ENCODE data around the gene PKN3. TPM values are rescaled to one million over a fixed set of nuclear protein-coding genes. Genes with fewer than 3 reads are reported as not detected.
A peak's percentile ranks its signal among the peaks of the same experiment; 100 is the strongest.
"Not testable (repeated sequence)": the region's sequence is repeated elsewhere in the genome, so short reads cannot be mapped to it uniquely, and the experiment has no call there.

PKN3 gene
- 8.5 TPM for total RNA-seq
- long read RNA-seq, transcript PKN3-201 (22 exons, 3,375 nt), result major isoform, 6 of 17 reads
- long read RNA-seq, partial matches to known transcripts, result 1 of 17 reads
- long read RNA-seq, other reads (novel, unspliced or antisense), result 10 of 17 reads

- peak; percentile 92 for ATAC-seq
- peak; percentile 93 for DNase-seq (ENCODE audit: missing footprints)
- intact Hi-C loops (cut with DNase I), result loop anchor here (2.0 kb wide), 1 partner anchor 22 kb away; the partner anchor contains the start of gene ZDHHC12
These were observed at the start of gene PKN3 for GRCh38 chr9:128702445-128702948. PKN3 (plus strand) TSS chr9:128702503; CDS start chr9:128702916, 413 bp downstream.

GRCh38 chr9:128653908-128654307 lies 48.4 kb upstream of the PKN3 start:
- ATAC-seq (no peak), DNase-seq (ENCODE audit: missing footprints) (no peak)
- intact Hi-C loops (cut with DNase I), result no loop called here

GRCh38 chr9:128654481-128654880 lies 47.8 kb upstream of the PKN3 start:
- ATAC-seq (no peak), DNase-seq (ENCODE audit: missing footprints) (no peak)
- intact Hi-C loops (cut with DNase I), result no loop called here

GRCh38 chr9:128656416-128657343 lies 45.6 kb upstream of the PKN3 start, which contains the start of gene DYNC2I2:
DYNC2I2 (minus strand) TSS chr9:128656847; CDS start chr9:128656726, 121 bp downstream.
- ATAC-seq, result peak; percentile 99
- DNase-seq (ENCODE audit: missing footprints), result peak; percentile 99
- intact Hi-C loops (cut with DNase I), result loop anchor here (2.0 kb wide), 1 partner anchor 32 kb away; the partner anchor contains the start of gene SET

GRCh38 chr9:128657344-128657704 lies 45.0 kb upstream of the PKN3 start:
- no peak for ATAC-seq
- DNase-seq (ENCODE audit: missing footprints), result no peak
- intact Hi-C loops (cut with DNase I), result loop anchor here (2.0 kb wide), 1 partner anchor 31 kb away; the partner anchor contains the start of gene SET

GRCh38 chr9:128657796-128658195 lies 44.5 kb upstream of the PKN3 start:
- ATAC-seq, result no peak
- intact Hi-C loops (cut with DNase I), result loop anchor here (2.0 kb wide), 1 partner anchor 31 kb away; the partner anchor contains the start of gene SET
- DNase-seq (ENCODE audit: missing footprints), result no peak

GRCh38 chr9:128666481-128666941 lies 35.8 kb upstream of the PKN3 start:
- intact Hi-C loops (cut with DNase I); DNase-seq (ENCODE audit: missing footprints); ATAC-seq: not testable (repeated sequence)

GRCh38 chr9:128669786-128670185 lies 32.5 kb upstream of the PKN3 start:
- intact Hi-C loops (cut with DNase I), result no loop called here
- no peak for DNase-seq (ENCODE audit: missing footprints)
- ATAC-seq, result no peak

- intact Hi-C loops (cut with DNase I), result no loop called here
- ATAC-seq (no peak), DNase-seq (ENCODE audit: missing footprints) (no peak)
These were observed 26.9 kb upstream of the PKN3 start for GRCh38 chr9:128675382-128675781.

- intact Hi-C loops (cut with DNase I), result no loop called here
- DNase-seq (ENCODE audit: missing footprints) (no peak), ATAC-seq (no peak)
These were observed 24.5 kb upstream of the PKN3 start for GRCh38 chr9:128677794-128678193.

GRCh38 chr9:128683340-128684064 lies 18.8 kb upstream of the PKN3 start:
- DNase-seq (ENCODE audit: missing footprints) (peak; percentile 80), ATAC-seq (no peak)
- intact Hi-C loops (cut with DNase I), result no loop called here

GRCh38 chr9:128684065-128684324 lies 18.3 kb upstream of the PKN3 start:
- intact Hi-C loops (cut with DNase I), result no loop called here
- DNase-seq (ENCODE audit: missing footprints) (no peak), ATAC-seq (no peak)

- intact Hi-C loops (cut with DNase I), result no loop called here
- ATAC-seq, result peak; percentile 39
- peak; percentile 86 for DNase-seq (ENCODE audit: missing footprints)
These were observed 17.7 kb upstream of the PKN3 start for GRCh38 chr9:128684325-128685199.

- intact Hi-C loops (cut with DNase I), result no loop called here
- ATAC-seq (no peak), DNase-seq (ENCODE audit: missing footprints) (no peak)
These were observed 16.4 kb upstream of the PKN3 start for GRCh38 chr9:128685636-128686489.

GRCh38 chr9:128687453-128687852 lies 14.8 kb upstream of the PKN3 start:
- no peak for ATAC-seq
- no peak for DNase-seq (ENCODE audit: missing footprints)
- intact Hi-C loops (cut with DNase I), result no loop called here

- peak; percentile 97 for ATAC-seq
- intact Hi-C loops (cut with DNase I), result loop anchor here (2.0 kb wide), 2 partner anchors 32 to 54 kb away; partner anchors contain the start of gene DYNC2I2
These were observed 13.6 kb upstream of the PKN3 start, which contains the start of gene SET for GRCh38 chr9:128688501-128689292. SET (plus strand) TSS chr9:128689222; CDS start chr9:128689583, 361 bp downstream.

More at GRCh38 chr9:128688501-128689292, 13.6 kb upstream of the PKN3 start, which contains the start of gene SET:
- DNase-seq (ENCODE audit: missing footprints), result peak; percentile 98

Data from Right ventricle myocardium inferior (tissue), 1 donor.